Panc1 (cell line): ENCODE results near the gene SRCIN1.

Experiments used
- CTCF ChIP-seq: fragments of 450-650 bp; IDR thresholded peaks from 2 replicates; pipeline ENCODE4 v1.5.1; 2017; ENCODE audit warnings: mild to moderate bottlenecking
- POLR2AphosphoS5 ChIP-seq: IDR thresholded peaks from 2 replicates; pipeline ENCODE4 v1.6.1; 2012; ENCODE audit warnings: mild to moderate bottlenecking, low read depth, low read length, moderate library complexity
- REST ChIP-seq, 2 experiments: IDR thresholded peaks; 2 replicates each; pipeline ENCODE4 v1.6.1; 2011 to 2012; ENCODE audit warnings: low read depth in 2 of 2, control low read depth in 1 of 2, low read length in 1 of 2, mild to moderate bottlenecking in 1 of 2, moderate library complexity in 1 of 2; ENCODE audit not compliant: insufficient read depth in 1 of 2
- SIN3A ChIP-seq: IDR thresholded peaks from 2 replicates; pipeline ENCODE4 v1.6.1; 2012; ENCODE audit warnings: low read depth, mild to moderate bottlenecking, low read length, moderate library complexity, borderline replicate concordance; ENCODE audit not compliant: insufficient read depth
- TCF7L2 ChIP-seq: IDR thresholded peaks from 2 replicates; pipeline ENCODE4 v1.6.1; 2011; ENCODE audit warnings: mild to moderate bottlenecking, low read depth, low read length, inconsistent platforms

- TF ChIP-seq CTCF (no peak), TCF7L2 (no peak), REST (IDR thresholded peaks at IDR 0.05; ENCODE audit: insufficient read depth in 1 of 2, low read depth in 2 of 2, low read length in 1 of 2) (no peak), POLR2AphosphoS5 (no peak), SIN3A (no peak)
Measured at GRCh38 chr17:38563362-38564253, 42.1 kb downstream of the SRCIN1 start.
